IPS DF 4.7 (cell line): Measurements from ENCODE around the gene PDZRN4.
"Not testable (repeated sequence)": the region's sequence is repeated elsewhere in the genome, so short reads cannot be mapped to it uniquely, and the experiment has no call there.

Experiments used
- DNase-seq: peaks from one replicate; pipeline ENCODE4 v3.0.0-alpha.2; 2013; ENCODE audit warnings: low spot score; ENCODE audit errors: extremely low read depth

PDZRN4 gene

GRCh38 chr12:41556176-41556575, 368.1 kb downstream of the PDZRN4 start:
- no peak for DNase-seq

- no peak for DNase-seq
Observed at GRCh38 chr12:41557344-41557743, 369.2 kb downstream of the PDZRN4 start.

GRCh38 chr12:41558671-41559070, 370.6 kb downstream of the PDZRN4 start:
- DNase-seq = no peak

- DNase-seq = no peak
Observed at GRCh38 chr12:41563051-41563450, 374.9 kb downstream of the PDZRN4 start.

- DNase-seq = no peak
Observed at GRCh38 chr12:41564816-41565215, 376.7 kb downstream of the PDZRN4 start.

GRCh38 chr12:41566703-41567102, 378.6 kb downstream of the PDZRN4 start:
- no peak for DNase-seq

- no peak for DNase-seq
Observed at GRCh38 chr12:41573445-41573844, 385.3 kb downstream of the PDZRN4 start.

GRCh38 chr12:41576925-41577324, 388.8 kb downstream of the PDZRN4 start:
- peak; percentile 94 for DNase-seq

GRCh38 chr12:41577995-41578394, 389.9 kb downstream of the PDZRN4 start:
- no peak for DNase-seq

- DNase-seq = no peak
Observed at GRCh38 chr12:41585784-41586183, 397.7 kb downstream of the PDZRN4 start.

GRCh38 chr12:41587574-41587973, 399.5 kb downstream of the PDZRN4 start:
- no peak for DNase-seq

- no peak for DNase-seq
Observed at GRCh38 chr12:41589878-41590277, 401.8 kb downstream of the PDZRN4 start.

- DNase-seq = no peak
Observed at GRCh38 chr12:41596190-41596589, 408.1 kb downstream of the PDZRN4 start.

- DNase-seq = no peak
Observed at GRCh38 chr12:41604830-41605229, 416.7 kb downstream of the PDZRN4 start.

GRCh38 chr12:41605545-41606305, 417.6 kb downstream of the PDZRN4 start:
- no peak for DNase-seq

GRCh38 chr12:41606468-41607445, 418.6 kb downstream of the PDZRN4 start:
- no peak for DNase-seq

- no peak for DNase-seq
Observed at GRCh38 chr12:41612892-41613557, 424.9 kb downstream of the PDZRN4 start.

- DNase-seq = not testable (repeated sequence)
Observed at GRCh38 chr12:41615174-41615573, 427.1 kb downstream of the PDZRN4 start.

- no peak for DNase-seq
Observed at GRCh38 chr12:41619705-41620104, 431.6 kb downstream of the PDZRN4 start.

GRCh38 chr12:41621291-41621690, 433.2 kb downstream of the PDZRN4 start:
- DNase-seq = no peak
